GM12864 (cell line): ENCODE results near the gene GPC2.
"Not testable (repeated sequence)": the region's sequence is repeated elsewhere in the genome, so short reads cannot be mapped to it uniquely, and the experiment has no call there.

Experiments used
- DNase-seq: peaks from one replicate; pipeline ENCODE4 v3.0.0-alpha.2; 2011; ENCODE audit warnings: low read depth
- H3K4me3 ChIP-seq: 2 replicates; pipeline ENCODE4 v1.5.1; 2011; ENCODE audit warnings: mild to moderate bottlenecking, low read depth, low read length, control low read depth
- CTCF ChIP-seq: IDR thresholded peaks from 2 replicates; pipeline ENCODE4 v1.5.1; 2011; ENCODE audit warnings: low read depth, mild to moderate bottlenecking, moderate library complexity, low read length, control low read depth, inconsistent platforms; ENCODE audit errors: missing control alignments

GPC2 gene

GRCh38 chr7:100148559-100149328 lies 28.4 kb downstream of the GPC2 start, which contains the start of gene LAMTOR4:
Gene LAMTOR4, plus strand, starts transcription at chr7:100148918. Its CDS starts 55 bp downstream, at chr7:100148973.
- peak; percentile 4 for TF ChIP-seq CTCF
- peak; percentile 99 for DNase-seq
- H3K4me3 ChIP-seq: peak within 1 kb of the TSS; percentile 97

GRCh38 chr7:100148225-100148558 lies 29.0 kb downstream of the GPC2 start:
- no peak for TF ChIP-seq CTCF
- H3K4me3 ChIP-seq: peak overlapping the region; percentile 47
- DNase-seq: no peak

- H3K4me3 ChIP-seq: no peak overlapping the region
- TF ChIP-seq CTCF: no peak
- DNase-seq: no peak
Measured at GRCh38 chr7:100147278-100147677, 29.9 kb downstream of the GPC2 start.

- H3K4me3 ChIP-seq, DNase-seq: not testable (repeated sequence)
Measured at GRCh38 chr7:100146350-100146749, 30.8 kb downstream of the GPC2 start.

- H3K4me3 ChIP-seq: no peak overlapping the region
- TF ChIP-seq CTCF: no peak
- no peak for DNase-seq
Measured at GRCh38 chr7:100142461-100142860, 34.7 kb downstream of the GPC2 start.

GRCh38 chr7:100141555-100141949 lies 35.6 kb downstream of the GPC2 start:
- DNase-seq: no peak
- H3K4me3 ChIP-seq: no peak overlapping the region
- no peak for TF ChIP-seq CTCF

- no peak for TF ChIP-seq CTCF
Measured at GRCh38 chr7:100137851-100138760, 39.1 kb downstream of the GPC2 start.

More at GRCh38 chr7:100137851-100138760, 39.1 kb downstream of the GPC2 start:
- no peak overlapping the region for H3K4me3 ChIP-seq
- DNase-seq: no peak
